GM19328 (cell line): ENCODE data around the gene SH3BGRL3.

ENCODE experiments used
- ATAC-seq: cut with Tn5 transposase; IDR thresholded peaks from one replicate; pipeline ENCODE4 v1.9.1; 2021; ENCODE audit warnings: mild to moderate bottlenecking, moderate library complexity; ENCODE audit not compliant: unreplicated experiment

The SH3BGRL3 gene

DNA sequence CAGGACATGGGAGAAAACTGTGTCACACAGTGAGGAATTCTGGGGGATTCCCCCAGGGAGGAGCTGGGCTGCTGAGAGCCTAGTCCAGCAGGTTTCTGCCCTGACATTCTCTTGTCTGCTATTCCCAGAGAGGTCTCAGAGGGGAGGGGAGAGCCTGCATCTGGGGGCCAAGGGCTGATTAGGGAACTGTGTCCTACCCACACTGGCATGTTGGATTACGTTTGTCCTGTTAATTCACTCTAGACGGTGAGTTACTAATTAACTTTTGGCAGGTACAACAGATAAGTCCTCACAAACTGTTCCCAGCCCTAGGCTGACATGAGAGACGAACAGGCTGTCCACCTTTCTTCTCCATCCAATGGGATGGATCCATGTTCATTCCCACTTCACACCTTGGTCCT, 2.6 kb upstream of the SH3BGRL3 start:
- no peak for ATAC-seq

DNA sequence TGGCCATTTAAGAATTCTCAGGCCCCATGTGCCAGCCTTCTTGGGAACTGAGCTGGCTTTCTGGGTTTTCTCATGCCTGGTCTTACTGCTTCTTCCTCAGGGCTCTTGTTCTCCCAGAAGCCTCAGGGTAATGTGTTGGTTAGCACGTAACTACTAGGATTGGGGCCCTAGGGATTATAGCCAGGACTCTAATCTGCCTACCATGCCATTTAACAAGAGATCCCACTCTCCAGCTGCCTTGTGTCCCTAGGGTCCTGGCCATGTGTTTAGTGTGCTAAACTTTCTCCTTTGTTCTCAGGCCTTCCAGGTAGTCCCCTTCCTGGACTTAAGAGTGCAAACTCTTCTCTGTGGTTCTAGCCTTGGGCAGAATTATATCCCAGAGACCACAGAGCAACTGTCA, 2.2 kb upstream of the SH3BGRL3 start:
- no peak for ATAC-seq

DNA sequence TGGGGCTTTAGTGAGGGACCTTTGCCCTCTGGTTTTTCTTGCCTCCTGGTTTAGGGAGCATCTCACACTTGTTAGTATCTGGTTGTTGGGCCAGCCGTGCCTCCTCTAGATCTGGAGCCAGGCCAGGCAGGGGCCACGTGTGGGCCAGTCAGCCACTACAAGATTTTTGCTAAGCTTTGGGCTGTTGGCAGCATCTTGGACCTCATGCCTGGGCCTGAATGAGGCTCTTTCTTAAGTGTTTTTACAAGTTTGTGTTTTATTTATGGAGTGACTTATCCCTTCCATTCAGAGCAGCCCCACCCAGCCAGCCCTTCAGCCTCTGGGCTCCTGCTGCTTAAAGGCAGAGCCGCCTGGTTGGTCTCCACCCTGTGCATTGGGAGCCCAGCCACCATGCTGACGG, 1.6 kb upstream of the SH3BGRL3 start:
- ATAC-seq = no peak

DNA sequence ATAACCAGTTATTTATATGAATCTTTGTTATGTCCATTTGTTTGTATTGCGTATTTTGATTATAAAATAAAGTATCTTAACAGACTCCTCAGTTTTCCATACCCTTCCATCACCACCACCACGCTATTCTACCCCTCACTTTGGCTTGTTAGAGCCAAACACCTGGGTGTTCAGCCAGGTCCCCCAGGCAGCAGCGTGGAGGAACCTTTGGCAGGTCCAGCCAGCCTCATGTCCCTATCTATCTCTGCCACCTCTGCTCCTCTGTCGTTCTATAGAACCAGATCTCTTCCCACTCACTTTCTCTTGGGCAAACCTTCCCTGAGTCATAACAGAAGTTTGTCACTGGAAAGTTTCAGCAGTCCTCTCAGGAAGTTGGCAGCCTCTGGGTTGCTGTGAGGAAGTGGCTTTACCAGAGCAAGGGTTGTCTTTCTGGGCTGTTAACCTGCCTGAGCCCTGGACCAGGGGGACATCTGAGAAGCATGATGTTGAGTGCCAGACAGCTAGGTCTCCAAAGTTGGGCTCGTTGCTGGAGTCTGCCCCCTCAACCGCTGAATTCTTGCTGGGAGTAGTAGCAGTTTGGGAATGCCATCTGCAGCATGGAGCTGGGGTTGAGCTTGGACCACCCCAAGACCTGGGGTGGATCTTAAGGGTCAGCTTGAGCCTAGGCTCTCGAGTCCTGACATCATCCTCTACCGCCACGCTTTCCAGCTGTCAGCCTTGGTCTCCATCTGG, 996 bp upstream of the SH3BGRL3 start:
- no peak for ATAC-seq

DNA sequence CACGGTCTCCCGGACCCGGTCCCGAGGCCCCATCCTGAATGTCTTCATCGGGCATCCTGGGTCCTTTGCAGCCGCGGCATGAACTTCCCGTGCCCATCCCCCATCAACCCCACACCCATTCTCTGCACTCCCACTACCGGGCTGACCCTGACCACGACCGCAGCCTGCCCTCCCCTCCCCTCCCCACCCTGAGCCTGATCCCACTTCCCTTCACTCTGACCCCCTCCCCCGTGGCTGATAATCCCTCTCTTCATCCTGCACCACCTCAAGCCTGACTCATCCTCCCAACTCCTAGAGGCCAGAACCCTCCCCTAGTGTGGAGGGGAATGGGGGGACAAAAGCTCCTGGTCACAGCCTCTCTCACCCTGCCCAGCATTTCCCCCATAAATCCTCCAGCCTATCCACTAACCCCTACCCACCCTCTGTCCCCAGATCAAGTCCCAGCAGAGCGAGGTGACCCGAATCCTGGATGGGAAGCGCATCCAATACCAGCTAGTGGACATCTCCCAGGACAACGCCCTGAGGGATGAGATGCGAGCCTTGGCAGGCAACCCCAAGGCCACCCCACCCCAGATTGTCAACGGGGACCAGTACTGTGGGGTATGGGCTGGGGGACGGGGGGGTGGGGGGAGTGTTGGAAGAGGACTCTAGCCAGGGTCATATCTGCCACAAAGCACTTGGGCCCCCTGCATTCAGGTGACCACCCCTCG, 602 bp downstream of the SH3BGRL3 start:
- no peak for ATAC-seq

DNA sequence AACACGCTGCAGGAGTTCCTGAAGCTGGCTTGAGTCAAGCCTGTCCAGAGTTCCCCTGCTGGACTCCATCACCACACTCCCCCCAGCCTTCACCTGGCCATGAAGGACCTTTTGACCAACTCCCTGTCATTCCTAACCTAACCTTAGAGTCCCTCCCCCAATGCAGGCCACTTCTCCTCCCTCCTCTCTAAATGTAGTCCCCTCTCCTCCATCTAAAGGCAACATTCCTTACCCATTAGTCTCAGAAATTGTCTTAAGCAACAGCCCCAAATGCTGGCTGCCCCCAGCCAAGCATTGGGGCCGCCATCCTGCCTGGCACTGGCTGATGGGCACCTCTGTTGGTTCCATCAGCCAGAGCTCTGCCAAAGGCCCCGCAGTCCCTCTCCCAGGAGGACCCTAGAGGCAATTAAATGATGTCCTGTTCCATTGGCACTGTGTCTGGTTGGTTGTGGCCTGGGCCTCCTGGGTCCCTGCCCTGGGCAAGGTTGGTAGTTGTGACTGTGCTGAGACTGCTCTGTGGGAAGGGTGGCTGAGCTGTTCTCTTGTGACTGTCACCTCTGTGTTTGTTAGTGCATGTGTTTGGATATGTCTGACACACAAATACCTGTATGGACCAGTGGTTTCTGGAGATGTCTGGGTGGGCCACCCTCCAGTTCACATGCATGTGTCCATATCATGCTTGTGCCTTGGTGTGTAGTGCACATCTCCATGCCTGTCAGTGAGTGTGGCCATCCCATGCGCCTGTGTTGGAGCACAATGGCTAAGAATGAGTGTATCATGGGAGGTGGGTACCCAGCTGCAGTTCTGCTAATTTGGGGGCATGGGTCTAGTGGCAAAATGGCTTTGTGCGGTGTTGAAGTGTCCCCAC, 1.4 kb downstream of the SH3BGRL3 start:
- no peak for ATAC-seq

DNA sequence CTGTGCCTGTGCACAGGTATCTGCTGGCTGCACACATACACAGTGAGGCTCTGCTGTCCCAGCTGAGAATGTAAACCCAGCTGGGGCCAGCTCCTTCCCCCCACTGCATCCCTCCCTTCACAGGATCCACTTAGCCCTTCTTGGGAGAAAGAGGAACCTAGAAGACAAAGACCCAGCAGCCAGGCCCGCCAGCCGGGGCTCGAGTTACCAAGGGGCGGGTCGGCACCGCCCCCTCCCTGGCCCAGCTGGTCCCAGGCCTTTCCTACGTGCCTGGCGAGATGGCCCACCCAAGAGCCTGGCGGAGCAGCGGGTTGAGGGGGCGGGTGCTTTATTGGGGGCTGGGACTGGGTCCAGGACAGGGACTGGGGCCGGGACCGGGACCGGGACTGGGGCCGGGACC, 2.1 kb downstream of the SH3BGRL3 start:
- no peak for ATAC-seq

DNA sequence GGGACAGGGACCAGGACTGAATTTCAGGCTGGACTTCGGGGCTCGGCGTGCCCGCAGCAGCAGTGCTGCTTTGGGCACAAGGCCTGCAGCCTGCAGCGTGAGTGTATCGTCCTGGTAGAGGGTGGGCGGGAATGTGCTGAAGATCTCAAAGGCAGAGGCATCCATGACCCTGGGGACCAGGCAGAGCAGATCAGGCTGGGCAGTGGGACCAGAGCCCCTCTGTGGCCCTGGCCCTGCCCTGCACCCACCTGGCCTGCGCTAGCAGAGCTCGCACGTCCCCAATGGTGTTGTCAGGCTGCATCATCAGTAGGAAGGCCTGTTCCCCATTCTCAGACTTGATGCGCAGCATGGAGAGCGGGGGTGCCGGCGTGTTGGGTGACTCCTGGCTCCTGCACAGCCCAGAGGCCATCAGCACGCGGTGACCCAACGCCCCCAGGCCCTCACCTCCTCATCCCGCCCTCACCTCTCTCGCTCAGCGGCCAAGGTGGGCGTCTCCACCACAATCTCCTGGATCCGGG, 2.6 kb downstream of the SH3BGRL3 start:
- no peak for ATAC-seq

DNA sequence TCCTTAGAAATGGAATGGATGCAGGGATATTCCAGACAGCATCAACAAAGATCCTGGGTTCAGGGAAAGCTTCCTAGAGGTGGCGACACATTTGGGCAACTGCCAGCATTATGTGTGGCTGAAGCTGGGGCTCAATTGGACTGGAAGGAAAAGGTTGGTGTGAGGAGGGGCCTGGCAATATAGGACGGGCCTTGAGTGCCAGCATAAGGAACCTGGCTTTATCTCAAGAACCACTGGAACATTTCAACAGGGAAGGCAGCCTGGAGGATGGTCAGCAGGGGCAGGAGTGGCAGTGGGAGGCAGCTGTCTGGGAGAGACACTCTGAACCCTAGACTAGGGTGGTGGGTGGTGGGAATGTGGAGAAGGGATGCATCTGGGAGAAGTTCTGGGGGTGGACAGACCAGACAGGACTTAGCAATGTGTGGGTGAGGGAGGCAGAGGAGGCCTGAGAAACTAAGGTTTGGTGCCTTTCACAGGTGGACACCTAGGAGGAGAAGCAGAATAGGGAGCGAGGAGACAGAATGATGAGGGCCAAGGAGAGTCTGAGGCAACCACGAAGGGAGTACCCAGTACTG, 3.5 kb downstream of the SH3BGRL3 start:
- ATAC-seq = no peak

DNA sequence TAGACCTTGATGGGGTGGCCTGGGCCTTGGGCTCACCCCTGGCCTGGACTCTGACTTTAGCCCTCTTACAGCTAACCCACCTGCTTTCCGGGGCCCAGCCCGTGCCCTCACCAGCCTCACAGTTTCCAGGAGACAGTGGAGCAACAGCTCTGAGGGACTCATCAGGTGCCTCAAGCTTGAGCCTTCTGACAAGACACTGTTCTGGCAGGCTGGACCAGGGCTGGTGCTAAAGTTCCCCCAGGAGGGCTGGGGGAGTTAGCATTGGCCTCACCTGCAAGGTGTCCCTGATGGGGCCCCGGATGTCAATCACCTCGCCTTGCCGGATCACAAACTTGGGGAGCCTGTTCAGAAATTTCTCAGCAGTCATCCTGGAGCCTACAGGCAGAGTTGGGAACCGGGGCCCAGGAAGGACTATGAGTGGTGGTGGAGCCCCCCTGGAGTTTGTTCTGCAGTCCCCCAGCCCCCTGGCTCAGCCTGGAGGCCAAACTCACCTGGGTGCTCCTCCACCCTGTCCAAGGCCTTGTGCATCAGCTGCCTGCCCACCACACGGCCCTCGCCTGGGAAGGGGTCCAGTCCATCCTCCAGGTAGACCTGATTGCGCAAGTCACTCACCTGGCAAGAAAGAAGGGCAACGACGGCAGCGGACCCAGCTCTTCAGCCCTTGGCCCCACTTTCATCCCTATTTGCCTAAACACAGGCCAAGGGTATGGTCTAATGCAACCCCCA, 4.1 kb downstream of the SH3BGRL3 start:
- ATAC-seq = no peak

DNA sequence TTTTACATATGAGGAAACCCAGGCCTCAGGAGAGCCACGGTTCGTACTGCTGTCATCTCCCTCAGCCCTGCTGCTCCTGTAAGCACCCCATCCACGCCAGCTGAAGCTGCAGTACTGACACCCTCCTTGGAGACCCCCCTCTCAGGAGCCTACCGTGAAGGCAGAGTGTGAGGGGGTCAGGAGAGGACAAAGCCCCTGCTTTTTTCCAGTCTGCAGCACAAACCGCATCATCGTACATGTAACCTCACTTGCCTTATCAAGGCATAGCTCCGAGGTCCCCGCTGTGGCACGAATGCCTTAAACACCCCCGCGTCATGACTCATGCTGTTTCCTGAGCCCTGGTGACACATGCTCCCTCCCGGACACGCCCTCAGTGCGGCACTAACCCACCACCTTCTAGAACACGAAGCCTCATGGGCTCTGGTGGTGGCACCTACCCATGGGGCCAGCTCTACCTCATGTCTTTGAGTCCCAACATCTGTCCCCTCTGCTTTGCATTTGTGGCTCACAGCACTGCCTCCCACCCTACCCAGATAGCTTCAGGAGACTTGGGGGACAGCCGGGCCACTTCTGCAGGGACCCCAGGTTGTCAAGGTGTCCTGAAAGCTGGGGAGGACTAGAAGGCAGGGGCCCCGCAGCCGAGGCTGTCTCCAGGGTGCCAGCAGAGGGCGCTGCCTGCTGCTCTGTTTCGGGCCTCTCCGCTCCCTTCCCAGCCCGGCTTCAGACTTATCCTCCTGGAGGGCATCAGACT, 4.9 kb downstream of the SH3BGRL3 start:
- ATAC-seq = no peak

DNA sequence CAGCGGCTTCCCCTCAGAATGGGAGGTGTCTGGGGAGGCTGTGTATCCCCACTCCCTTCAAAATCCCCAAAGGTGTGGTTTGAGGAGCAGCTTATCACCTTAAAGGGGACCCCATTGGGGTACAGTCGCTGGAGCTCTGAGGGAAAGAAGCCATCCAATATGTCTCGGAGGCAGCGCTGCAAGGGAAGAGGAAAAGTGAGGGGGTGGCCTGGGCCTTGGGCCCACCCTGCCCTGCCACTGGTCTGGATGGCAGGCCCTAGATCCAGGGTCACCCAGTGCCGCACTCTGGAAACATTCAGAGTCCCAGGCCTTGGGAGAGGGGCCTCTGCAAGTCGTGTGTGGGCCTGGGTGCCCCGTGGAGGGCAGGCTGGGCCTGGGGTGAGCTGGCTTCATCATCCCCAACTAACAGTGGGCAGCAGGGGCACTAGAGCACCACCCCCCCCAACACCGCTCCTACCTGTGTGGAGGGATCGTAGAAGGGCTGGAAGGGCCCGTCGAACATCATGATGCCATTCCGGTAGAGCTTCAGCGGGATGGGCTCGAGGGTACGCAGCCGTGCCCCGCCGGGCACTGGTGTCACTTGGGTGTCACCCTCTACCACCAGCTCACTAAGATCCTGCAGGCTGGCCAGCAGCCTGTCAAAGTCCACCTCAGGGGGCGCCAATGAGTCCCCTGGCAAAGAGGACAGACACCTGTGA, 5.6 kb downstream of the SH3BGRL3 start:
- no peak for ATAC-seq

DNA sequence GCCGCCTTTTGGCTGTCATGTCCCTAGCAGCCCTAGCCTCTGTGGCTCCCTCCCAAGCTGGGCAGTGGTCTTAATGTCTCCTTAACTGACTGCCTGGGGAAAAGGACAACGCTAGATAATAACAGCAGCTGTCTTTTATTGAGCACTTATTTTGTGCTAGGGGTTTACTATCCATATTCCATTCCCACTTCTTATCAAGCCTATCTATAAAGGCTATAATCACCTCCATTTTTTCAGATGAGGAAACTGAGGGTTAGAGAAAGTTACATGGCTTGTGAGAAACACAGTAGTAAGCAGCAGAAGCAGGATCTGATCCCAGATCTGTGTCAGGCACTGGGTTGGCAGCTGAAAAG, 6.2 kb downstream of the SH3BGRL3 start:
- no peak for ATAC-seq

DNA sequence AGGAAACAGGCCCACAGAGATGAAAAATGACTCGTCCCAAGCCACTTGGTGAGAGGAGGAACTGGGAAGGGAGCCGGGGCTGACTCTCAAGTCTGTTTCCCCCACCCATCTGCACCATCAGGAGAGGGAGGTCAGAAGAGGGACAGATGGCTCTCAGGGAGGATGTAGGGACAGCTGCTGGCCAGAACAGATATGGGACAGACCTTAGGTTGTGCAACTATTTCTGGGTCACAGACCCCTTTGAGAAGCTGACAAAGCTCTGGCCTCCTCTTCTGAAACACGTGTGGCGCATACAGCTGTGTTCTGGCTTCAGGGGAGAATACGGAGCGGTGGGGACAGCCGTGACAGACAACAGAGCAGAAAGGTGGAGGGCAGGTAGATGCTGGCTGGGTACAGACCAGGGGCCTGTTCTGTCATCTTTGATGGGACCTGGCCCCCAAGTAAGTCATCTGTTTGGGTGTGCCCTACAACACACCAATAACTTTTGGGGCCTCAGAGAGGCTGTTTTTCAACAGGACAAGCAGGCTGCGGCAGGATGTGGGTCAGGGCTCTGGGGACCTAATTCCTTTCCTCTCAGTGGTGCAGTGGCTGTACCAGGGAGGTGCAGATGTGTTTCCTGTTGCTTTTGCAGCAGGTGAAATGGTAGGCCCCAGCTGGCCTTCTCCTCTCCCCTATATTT, 7.3 kb downstream of the SH3BGRL3 start:
- ATAC-seq = peak; percentile 30

DNA sequence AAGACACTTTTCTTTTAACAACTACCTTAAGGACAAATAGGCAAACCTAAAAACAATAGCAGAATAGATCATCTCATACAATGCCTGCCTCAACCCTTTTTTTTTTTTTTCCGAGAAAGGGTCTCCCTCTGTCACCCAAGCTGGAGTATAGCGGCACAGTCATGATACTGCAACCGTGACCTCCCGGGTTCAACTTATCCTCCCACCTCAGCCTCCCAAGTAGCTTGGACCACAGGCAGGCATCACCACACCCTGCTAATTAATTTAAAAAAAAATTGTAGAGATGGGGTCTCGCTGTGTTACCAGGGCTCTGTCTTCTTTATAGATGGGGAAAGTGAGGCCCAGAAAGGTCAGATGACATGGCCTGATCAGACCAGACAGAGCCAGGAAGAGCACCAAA, 7.9 kb downstream of the SH3BGRL3 start:
- ATAC-seq = no peak

DNA sequence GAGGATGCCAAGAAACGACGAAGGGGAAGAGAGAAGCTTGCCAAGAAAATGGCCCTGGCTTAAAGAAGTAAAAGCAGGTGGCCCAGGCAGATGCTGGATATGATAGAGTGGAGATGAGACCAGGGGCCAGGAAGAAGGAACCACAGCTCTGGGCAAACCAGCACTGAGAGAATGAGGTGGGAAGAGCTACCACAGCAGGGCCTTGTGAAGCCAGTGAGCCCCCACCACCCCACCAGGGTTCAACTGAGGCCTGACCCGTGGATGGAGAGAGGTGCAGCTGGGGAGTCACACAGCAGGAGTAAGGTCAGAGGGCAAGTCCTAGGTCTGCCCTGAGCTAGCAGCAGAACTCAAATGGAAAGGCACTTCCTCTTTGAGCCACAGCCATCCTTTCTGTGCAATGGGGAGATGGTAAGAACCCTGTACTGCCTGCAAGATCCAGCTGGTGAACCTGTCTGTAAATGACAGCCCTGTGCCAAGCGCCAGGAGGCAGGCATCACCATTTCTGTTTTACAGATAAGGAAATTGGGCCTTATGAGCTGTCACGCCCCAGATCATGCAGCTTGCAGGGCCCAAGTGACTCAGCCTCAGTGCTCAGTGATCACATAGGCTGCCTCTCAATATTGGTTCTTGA, 8.5 kb downstream of the SH3BGRL3 start:
- no peak for ATAC-seq

DNA sequence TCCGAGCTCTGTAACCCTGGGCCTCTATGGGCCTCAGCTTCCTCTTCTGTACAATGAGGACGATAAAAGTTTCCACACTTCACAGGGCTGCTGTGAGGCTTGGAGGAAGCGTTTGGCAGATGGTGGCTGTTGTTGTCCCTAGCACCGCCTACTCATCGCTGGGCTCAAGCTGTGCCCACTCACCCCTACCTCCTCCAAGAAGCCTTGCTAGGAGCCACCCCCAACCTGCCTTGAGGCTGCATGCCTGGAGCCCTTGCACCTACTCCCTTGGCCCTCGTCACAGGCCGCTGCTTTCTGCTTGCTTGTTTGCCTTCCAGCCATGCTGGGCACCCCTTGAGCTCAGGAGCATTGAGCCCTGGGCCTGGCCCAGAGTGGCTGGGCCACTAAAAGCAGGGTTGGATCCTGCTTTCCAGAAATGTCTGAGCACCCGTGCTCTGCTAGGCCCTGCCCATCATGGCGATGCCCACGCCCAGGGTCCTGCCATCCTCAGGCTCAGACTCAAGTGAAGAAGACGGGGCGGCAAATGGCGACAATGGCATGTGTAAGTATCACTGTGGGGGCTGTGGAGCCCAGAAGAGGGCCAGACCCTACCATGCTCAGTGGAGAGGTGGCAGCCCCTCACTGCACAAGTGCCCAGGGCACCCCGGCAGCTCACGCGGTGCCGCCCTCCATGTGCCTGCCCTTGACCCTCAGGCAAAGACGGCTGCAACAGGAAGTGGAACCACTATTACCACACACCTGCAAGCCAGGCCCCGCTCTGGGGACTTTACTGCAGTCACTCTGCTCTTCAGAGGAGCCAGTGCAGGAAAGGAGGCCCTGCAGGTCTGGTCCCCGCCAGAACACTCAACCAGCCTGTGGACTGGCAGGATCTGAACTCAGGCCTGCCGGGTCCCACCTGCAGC, 9.5 kb downstream of the SH3BGRL3 start:
- ATAC-seq = no peak
